ENCODE measurements around the gene AUTS2.

GRCh38 chr7:69939317-69939716, 341.0 kb downstream of the AUTS2 start:
- TF ChIP-seq EZH2 (IDR thresholded peaks at IDR 0.05; ENCODE audit: low read length) (no peak), CTCF (optimal IDR thresholded peaks at IDR 0.05 in 1 of 3, IDR thresholded peaks at IDR 0.05 in 1 of 3, conservative IDR thresholded peaks at IDR 0.05 in 1 of 3; ENCODE audit: extremely low read depth in 1 of 3, insufficient read depth in 2 of 3, low read length in 3 of 3) (no peak)
